Calu3 (cell line): ENCODE data around the gene CPT1B. TPM values are rescaled to one million over a fixed set of nuclear protein-coding genes. Genes with fewer than 3 reads are reported as not detected.

Experiments used
- BruUV-seq: library from RNA; stranded (reverse); fragments of 400-500 nt; replicated peaks from 2 replicates; lab custom pipeline; 2021; lab: Mats Ljungman, UMichigan
- CTCF ChIA-PET: fragments of 300-600 bp; sonication (Branson Sonifier 250); formaldehyde crosslinking; loops from one replicate; lab custom pipeline; 2022; ENCODE audit warnings: antibody characterized with exemption; lab: Charles Lee
- DNase-seq: peaks from one replicate; pipeline ENCODE4 v3.0.0; 2022
- H3K27ac Mint-ChIP-seq: one replicate; pipeline ENCODE4 v1.8.0; 2022; ENCODE audit warnings: mixed read lengths; ENCODE audit not compliant: unreplicated experiment
- H3K27me3 Mint-ChIP-seq: one replicate; pipeline ENCODE4 v1.8.0; 2022; ENCODE audit warnings: mixed read lengths; ENCODE audit not compliant: unreplicated experiment
- H3K36me3 Mint-ChIP-seq: one replicate; pipeline ENCODE4 v1.8.0; 2022; ENCODE audit warnings: mild to moderate bottlenecking, moderate library complexity, mixed read lengths; ENCODE audit not compliant: insufficient read depth, unreplicated experiment
- H3K4me1 Mint-ChIP-seq: one replicate; pipeline ENCODE4 v1.8.0; 2022; ENCODE audit warnings: mild to moderate bottlenecking, low read depth, mixed read lengths; ENCODE audit not compliant: unreplicated experiment
- H3K4me3 Mint-ChIP-seq: one replicate; pipeline ENCODE4 v1.8.0; 2022; ENCODE audit warnings: mild to moderate bottlenecking, low read depth, moderate library complexity, mixed read lengths; ENCODE audit not compliant: unreplicated experiment
- H3K9me3 Mint-ChIP-seq: one replicate; pipeline ENCODE4 v1.8.0; 2022; ENCODE audit warnings: low read depth, mixed read lengths; ENCODE audit not compliant: unreplicated experiment
- CTCF ChIP-seq: fragments of 200-600 bp; IDR thresholded peaks from one replicate; pipeline ENCODE4 v1.8.0; 2022; ENCODE audit warnings: antibody characterized with exemption; ENCODE audit not compliant: unreplicated experiment
- intact Hi-C: fragments of 100-400 bp; cut with micrococcal nuclease; formaldehyde crosslinking; loops from one replicate; pipeline ENCODE4 v1.10.0; 2022; ENCODE audit not compliant: unreplicated experiment
- total RNA-seq: library from RNA; stranded (reverse); gene quantifications from 2 replicates; pipeline ENCODE4 v1.2.3, GENCODE V29; 2022

CPT1B gene
- total RNA-seq, 1 experiment from 2014 or later, result 72.6 TPM

GRCh38 chr22:50582493-50583293 lies 4.5 kb upstream of the CPT1B start, which contains the start of gene CHKB:
CHKB (minus strand) TSS chr22:50582849; CDS start chr22:50582781, 68 bp downstream.
- Mint-ChIP-seq H3K4me1 (no peaks in the 10 kb centered on the region), H3K27ac (peak within 1 kb of the TSS; percentile 90), H3K9me3 (no peaks in the 10 kb centered on the region), H3K36me3 (peaks cover 64% of the 10 kb centered on the region), H3K27me3 (no peaks in the 10 kb centered on the region), H3K4me3 (peak within 1 kb of the TSS; percentile 97)
- DNase-seq, result peak; percentile 99
- TF ChIP-seq CTCF, result no peak
- no TSS peak for BruUV-seq
- intact Hi-C loops, result loop anchor here (5.0 kb wide), 1 partner anchor 40 kb away; no protein-coding TSS in a partner anchor
- CTCF ChIA-PET, result interaction anchor here (0.6 kb wide), 1 partner anchor 47 kb away, joined by 3 read pairs; no protein-coding TSS in a partner anchor

GRCh38 chr22:50581950-50582492 lies 3.8 kb upstream of the CPT1B start:
- DNase-seq, result no peak
- no peak for TF ChIP-seq CTCF
- no peaks in the 10 kb centered on the region for H3K4me1 Mint-ChIP-seq
- BruUV-seq, result no TSS peak
- H3K36me3 Mint-ChIP-seq, result peaks cover 67% of the 10 kb centered on the region
- H3K4me3 Mint-ChIP-seq, result peak overlapping the region; percentile 97
- CTCF ChIA-PET, result interaction anchor here (0.6 kb wide), 1 partner anchor 47 kb away, joined by 3 read pairs; no protein-coding TSS in a partner anchor
- H3K27me3 Mint-ChIP-seq, result no peaks in the 10 kb centered on the region
- peak overlapping the region; percentile 90 for H3K27ac Mint-ChIP-seq
- no peaks in the 10 kb centered on the region for H3K9me3 Mint-ChIP-seq
- intact Hi-C loops, result loop anchor here (5.0 kb wide), 1 partner anchor 40 kb away; no protein-coding TSS in a partner anchor

GRCh38 chr22:50581031-50581949 lies 3.1 kb upstream of the CPT1B start:
- Mint-ChIP-seq H3K4me3 (peak overlapping the region; percentile 97), H3K36me3 (peaks cover 68% of the 10 kb centered on the region), H3K27me3 (no peaks in the 10 kb centered on the region), H3K27ac (peak overlapping the region; percentile 90), H3K9me3 (no peaks in the 10 kb centered on the region), H3K4me1 (no peaks in the 10 kb centered on the region)
- DNase-seq, result no peak
- intact Hi-C loops, result loop anchor here (5.0 kb wide), 1 partner anchor 41 kb away; no protein-coding TSS in a partner anchor
- BruUV-seq, result TSS peak; percentile 70
- CTCF ChIA-PET, result no interaction called here
- no peak for TF ChIP-seq CTCF

GRCh38 chr22:50579752-50580151 lies 1.5 kb upstream of the CPT1B start:
- no peak overlapping the region for H3K27ac Mint-ChIP-seq
- H3K4me1 Mint-ChIP-seq, result no peaks in the 10 kb centered on the region
- CTCF ChIA-PET, result no interaction called here
- no peak for DNase-seq
- TF ChIP-seq CTCF, result no peak
- intact Hi-C loops, result loop anchor here (5.0 kb wide), 1 partner anchor 43 kb away; no protein-coding TSS in a partner anchor
- no TSS peak for BruUV-seq
- H3K27me3 Mint-ChIP-seq, result no peaks in the 10 kb centered on the region
- no peaks in the 10 kb centered on the region for H3K9me3 Mint-ChIP-seq
- no peak overlapping the region for H3K4me3 Mint-ChIP-seq
- peaks cover 72% of the 10 kb centered on the region for H3K36me3 Mint-ChIP-seq
